ENCODE data around the gene TOX4.

TOX4 gene

DNA sequence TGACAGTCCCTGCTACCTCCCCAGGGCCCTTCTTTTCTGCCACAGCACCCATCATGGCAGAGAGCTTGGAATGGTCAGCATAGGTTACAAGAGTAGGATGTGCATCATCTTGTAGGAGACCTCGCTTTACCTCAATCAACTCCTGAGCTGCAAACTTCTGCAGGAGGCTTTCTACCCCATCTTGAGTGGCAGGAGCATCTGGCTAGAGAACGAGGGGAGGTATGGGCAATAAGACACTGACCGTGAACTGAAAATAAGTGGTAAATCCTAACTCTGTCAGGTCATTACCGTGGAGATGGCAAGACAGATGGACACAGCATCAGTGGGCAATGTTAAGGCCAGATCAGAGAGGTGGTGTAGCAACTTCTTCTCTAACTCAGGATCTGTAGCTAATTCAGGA lies 26.4 kb downstream of the TOX4 start:
- H3K4me3 ChIP-seq (ENCODE audit: low read depth, low read length) = no peak overlapping the region
- no peak for DNase-seq (ENCODE audit: low read depth)
- TF ChIP-seq, protein P1, sequence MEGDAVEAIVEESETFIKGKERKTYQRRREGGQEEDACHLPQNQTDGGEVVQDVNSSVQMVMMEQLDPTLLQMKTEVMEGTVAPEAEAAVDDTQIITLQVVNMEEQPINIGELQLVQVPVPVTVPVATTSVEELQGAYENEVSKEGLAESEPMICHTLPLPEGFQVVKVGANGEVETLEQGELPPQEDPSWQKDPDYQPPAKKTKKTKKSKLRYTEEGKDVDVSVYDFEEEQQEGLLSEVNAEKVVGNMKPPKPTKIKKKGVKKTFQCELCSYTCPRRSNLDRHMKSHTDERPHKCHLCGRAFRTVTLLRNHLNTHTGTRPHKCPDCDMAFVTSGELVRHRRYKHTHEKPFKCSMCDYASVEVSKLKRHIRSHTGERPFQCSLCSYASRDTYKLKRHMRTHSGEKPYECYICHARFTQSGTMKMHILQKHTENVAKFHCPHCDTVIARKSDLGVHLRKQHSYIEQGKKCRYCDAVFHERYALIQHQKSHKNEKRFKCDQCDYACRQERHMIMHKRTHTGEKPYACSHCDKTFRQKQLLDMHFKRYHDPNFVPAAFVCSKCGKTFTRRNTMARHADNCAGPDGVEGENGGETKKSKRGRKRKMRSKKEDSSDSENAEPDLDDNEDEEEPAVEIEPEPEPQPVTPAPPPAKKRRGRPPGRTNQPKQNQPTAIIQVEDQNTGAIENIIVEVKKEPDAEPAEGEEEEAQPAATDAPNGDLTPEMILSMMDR (IDR thresholded peaks at IDR 0.05; ENCODE audit: insufficient read depth, low read depth, low read length, missing control alignments) = no peak

DNA sequence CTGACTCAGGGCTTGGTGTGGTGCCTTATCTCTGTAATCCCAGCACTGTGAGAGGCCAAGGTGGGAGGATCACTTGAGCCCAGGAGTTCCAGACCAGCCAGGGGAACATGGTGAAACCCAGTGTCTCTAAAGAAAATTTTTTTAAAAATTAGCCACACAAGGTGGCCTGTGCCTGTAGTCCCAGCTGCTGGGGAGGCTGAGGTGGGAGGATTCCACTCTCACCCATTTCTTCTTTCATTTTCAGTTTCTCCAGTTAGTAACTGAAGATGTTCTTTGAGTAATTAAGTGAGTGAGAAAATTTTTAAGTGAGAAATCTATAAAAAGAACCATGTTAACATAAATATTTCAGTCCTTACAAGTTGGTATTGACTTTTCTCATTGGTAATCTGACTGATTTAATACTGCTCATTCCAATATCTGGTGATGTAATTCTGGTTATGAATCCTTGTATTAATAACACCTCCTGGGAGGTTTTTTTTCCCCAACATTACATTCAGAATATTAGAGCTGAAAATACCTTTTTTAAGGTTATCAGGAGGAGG lies 28.1 kb downstream of the TOX4 start:
- H3K4me3 ChIP-seq (ENCODE audit: low read depth, low read length) = peak overlapping the region; percentile 10; the same call in 1 of the 2 replicates
- TF ChIP-seq, protein P1 (IDR thresholded peaks at IDR 0.05; ENCODE audit: insufficient read depth, low read depth, low read length, missing control alignments) = no peak
- DNase-seq (ENCODE audit: low read depth) = peak; percentile 58

DNA sequence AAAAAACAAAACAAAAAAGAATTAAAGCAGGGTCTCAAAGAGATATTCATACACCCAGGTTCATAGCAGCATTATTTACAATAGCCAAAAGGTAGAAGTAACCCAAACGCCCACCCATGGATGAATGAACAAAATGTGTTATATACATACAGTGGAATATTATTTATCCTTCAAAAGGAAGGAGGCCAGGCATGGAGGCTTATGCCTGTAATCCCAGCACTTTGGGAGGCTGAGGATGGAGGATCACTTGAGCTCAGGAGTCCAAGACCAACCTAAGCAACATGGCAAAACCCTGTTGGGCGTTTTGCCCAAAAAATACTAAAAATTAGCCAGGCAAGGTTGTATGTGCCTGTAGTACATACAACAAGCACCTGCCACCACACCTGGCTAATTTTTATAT lies 29.6 kb downstream of the TOX4 start:
- no peak overlapping the region for H3K4me3 ChIP-seq (ENCODE audit: low read depth, low read length)
- TF ChIP-seq, protein P1 (IDR thresholded peaks at IDR 0.05; ENCODE audit: insufficient read depth, low read depth, low read length, missing control alignments) = no peak

DNA sequence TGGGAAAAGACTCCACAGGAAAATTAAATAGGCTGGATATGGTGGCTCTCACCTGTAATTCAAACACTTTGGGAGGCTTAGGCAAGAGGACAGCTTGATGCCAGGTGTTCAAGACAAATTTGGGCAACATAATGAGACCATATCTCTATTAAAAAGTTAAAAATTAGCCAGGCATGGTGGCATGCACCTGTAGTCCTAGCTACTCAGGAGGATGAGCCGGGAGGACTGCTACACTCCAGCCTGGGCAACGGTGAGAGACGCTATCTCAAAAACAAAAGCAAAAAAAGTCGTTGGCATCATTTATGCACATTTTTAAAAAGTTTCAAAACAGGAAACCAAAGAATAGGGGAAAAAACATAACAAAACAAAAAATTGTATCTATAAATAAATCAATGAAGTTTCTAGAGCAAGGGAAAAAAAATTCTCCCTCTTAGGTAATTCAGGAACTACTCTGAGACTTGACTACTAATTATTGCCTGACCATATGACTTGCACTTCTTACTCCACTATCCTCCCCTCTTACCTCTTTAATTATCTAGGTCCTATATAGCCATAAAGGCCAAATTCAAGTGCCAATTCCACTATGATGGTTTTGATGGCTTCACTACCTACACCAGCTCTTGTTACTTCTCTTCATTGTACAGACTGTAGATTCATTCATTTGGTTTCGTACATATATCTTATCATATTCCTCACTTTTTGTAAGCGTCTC lies 32.6 kb downstream of the TOX4 start:
- H3K4me3 ChIP-seq (ENCODE audit: low read depth, low read length) = peak overlapping the region; percentile 96
- TF ChIP-seq, protein P1 (IDR thresholded peaks at IDR 0.05; ENCODE audit: insufficient read depth, low read depth, low read length, missing control alignments) = no peak
- DNase-seq (ENCODE audit: low read depth) = no peak

More for the DNA sequence above, 29.6 kb downstream of the TOX4 start:
- DNase-seq (ENCODE audit: low read depth) = no peak

DNA sequence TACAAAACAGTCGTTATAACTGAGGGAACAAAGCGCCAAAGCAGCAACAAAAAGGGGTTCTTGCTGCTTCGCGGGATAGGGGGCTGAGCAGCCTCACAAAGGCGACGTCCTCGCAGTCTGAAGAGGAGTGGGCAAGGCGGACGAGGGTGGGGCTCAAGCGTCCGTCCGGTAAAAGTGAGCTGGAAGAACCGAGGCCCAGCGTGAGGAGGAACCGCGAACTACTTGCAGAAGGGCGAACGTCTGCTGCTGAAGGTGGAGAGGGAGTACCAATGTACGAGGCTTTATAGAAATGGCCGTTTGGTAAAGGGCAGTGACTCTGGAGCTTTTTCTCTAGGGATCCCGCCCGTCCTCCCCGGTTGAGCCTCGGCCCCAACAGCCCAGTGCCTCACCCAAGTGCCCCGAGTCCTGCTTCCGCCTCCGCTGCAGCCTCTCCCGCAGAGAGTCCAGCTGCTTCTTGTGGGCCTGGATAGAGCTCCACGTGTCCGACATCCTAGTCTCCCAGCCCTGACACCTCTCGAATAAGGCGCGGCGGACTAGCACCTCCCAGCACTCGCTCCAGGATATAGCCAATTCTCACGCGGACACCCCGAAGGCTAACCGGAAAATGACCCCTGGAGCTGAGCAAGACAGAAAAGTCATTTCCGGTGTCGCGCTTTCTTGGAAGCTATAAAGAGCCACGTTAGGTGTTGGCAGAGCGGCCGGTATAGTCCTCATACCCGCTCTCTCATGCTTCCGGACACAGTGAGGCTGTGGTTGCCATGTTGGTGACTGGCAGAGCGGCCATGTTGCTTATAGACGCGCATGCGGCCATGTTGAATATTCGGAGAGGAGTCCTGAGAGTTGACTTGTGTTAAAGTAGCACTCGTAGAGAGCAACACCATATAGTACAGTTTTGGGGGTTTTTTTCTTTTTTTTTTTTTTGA lies 34.0 kb downstream of the TOX4 start, which contains the start of gene METTL3:
Gene METTL3, minus strand, starts transcription at position 606 of the 923 bp plus-strand sequence. Its CDS starts 117 bp downstream, at position 489.
- DNase-seq (ENCODE audit: low read depth) = peak; percentile 99
- peak within 1 kb of the TSS; percentile 96 for H3K4me3 ChIP-seq (ENCODE audit: low read depth, low read length)
- TF ChIP-seq, protein P1 (IDR thresholded peaks at IDR 0.05; ENCODE audit: insufficient read depth, low read depth, low read length, missing control alignments) = no peak

DNA sequence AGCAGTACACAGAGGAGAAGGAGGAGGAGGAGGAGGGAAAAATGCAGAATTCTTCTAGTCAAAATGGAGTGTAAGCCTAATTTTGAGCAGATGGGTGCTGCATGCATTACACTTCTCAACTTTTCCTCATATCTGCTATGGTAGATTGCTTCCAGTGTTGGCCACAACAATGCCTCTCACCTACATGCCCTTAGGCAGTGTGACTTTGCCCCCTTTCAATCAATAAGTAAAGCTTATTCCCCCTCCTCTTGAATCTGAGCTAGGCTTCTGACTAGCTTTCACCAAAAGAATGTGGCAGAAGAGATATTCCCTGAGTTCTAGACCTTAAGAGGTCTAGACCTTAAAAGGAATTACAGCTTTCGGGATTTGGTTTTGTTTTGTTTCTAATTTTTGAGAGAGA lies 37.3 kb downstream of the TOX4 start:
- TF ChIP-seq, protein P1 (IDR thresholded peaks at IDR 0.05; ENCODE audit: insufficient read depth, low read depth, low read length, missing control alignments) = no peak
- no peak for DNase-seq (ENCODE audit: low read depth)
- no peak overlapping the region for H3K4me3 ChIP-seq (ENCODE audit: low read depth, low read length)

Measured in GM12865 (cell line).